Panc1 (cell line): ENCODE data around the gene CPS1. TPM values are rescaled to one million over a fixed set of nuclear protein-coding genes. Genes with fewer than 3 reads are reported as not detected.

Source experiments
- ATAC-seq: fragments of 200-7000 bp; cut with Tn5 transposase; 2 replicates; pipeline ENCODE4 v1.9.1; 2020; ENCODE audit warnings: mild to moderate bottlenecking, moderate library complexity
- BruUV-seq: library from RNA; stranded (reverse); fragments of 400-500 nt; replicated peaks from 2 replicates; lab custom pipeline; 2021; lab: Mats Ljungman, UMichigan
- CTCF ChIA-PET: fragments of 300-600 bp; sonication (Branson Sonifier 250); formaldehyde crosslinking; loops from one replicate; lab custom pipeline; 2022; ENCODE audit warnings: antibody characterized with exemption; lab: Charles Lee
- POLR2A ChIA-PET: fragments of 300-600 bp; sonication (Branson Sonifier 250); formaldehyde crosslinking; loops from one replicate; lab custom pipeline; 2022; ENCODE audit warnings: antibody characterized with exemption; lab: Charles Lee
- DNase-seq: peaks from one replicate; pipeline ENCODE4 v3.0.0-alpha.2; 2010; ENCODE audit warnings: low read depth, low spot score
- H3K27ac ChIP-seq: 2 replicates; pipeline ENCODE4 v1.5.1; 2011; ENCODE audit warnings: mild to moderate bottlenecking, low read length, inconsistent platforms
- H3K27me3 ChIP-seq: fragments of 200-500 bp; sonication (Bioruptor generic); 2 replicates; pipeline ENCODE4 v1.6.0; 2014; ENCODE audit warnings: low read length, inconsistent platforms; ENCODE audit not compliant: control insufficient read depth, insufficient read depth
- H3K36me3 ChIP-seq: fragments of 200-500 bp; sonication (Bioruptor generic); 2 replicates; pipeline ENCODE4 v1.5.1; 2014; ENCODE audit warnings: inconsistent platforms, mild to moderate bottlenecking, low read length, moderate library complexity; ENCODE audit not compliant: control insufficient read depth, insufficient read depth
- H3K4me1 ChIP-seq: 2 replicates; pipeline ENCODE4 v1.5.1; 2011; ENCODE audit warnings: inconsistent platforms, mild to moderate bottlenecking, low read length, moderate library complexity; ENCODE audit not compliant: control insufficient read depth, insufficient read depth
- H3K4me3 ChIP-seq, 2 experiments: 2 replicates each; pipeline ENCODE4 v1.5.1; 2011 to 2012; ENCODE audit warnings: low read depth in 2 of 2, low read length in 2 of 2, mild to moderate bottlenecking in 2 of 2, inconsistent platforms in 1 of 2, moderate library complexity in 1 of 2
- H3K9me3 ChIP-seq: fragments of 200-500 bp; sonication (Bioruptor generic); 2 replicates; pipeline ENCODE4 v1.5.1; 2014; ENCODE audit warnings: low read depth, mild to moderate bottlenecking, inconsistent platforms, low read length, moderate library complexity; ENCODE audit not compliant: control insufficient read depth, insufficient read depth
- CTCF ChIP-seq: fragments of 450-650 bp; IDR thresholded peaks from 2 replicates; pipeline ENCODE4 v1.5.1; 2017; ENCODE audit warnings: mild to moderate bottlenecking
- POLR2AphosphoS5 ChIP-seq: IDR thresholded peaks from 2 replicates; pipeline ENCODE4 v1.6.1; 2012; ENCODE audit warnings: mild to moderate bottlenecking, low read depth, low read length, moderate library complexity
- REST ChIP-seq, 2 experiments: IDR thresholded peaks; 2 replicates each; pipeline ENCODE4 v1.6.1; 2011 to 2012; ENCODE audit warnings: low read depth in 2 of 2, control low read depth in 1 of 2, low read length in 1 of 2, mild to moderate bottlenecking in 1 of 2, moderate library complexity in 1 of 2; ENCODE audit not compliant: insufficient read depth in 1 of 2
- SIN3A ChIP-seq: IDR thresholded peaks from 2 replicates; pipeline ENCODE4 v1.6.1; 2012; ENCODE audit warnings: low read depth, mild to moderate bottlenecking, low read length, moderate library complexity, borderline replicate concordance; ENCODE audit not compliant: insufficient read depth
- TCF7L2 ChIP-seq: IDR thresholded peaks from 2 replicates; pipeline ENCODE4 v1.6.1; 2011; ENCODE audit warnings: mild to moderate bottlenecking, low read depth, low read length, inconsistent platforms
- in situ Hi-C: cut with HindIII; loops from 2 replicates; pipeline ENCODE4 v1.10.0; 2016; ENCODE audit warnings: low sequenced_read_pairs, low pct_unique_long_range_greater_than_20kb
- intact Hi-C: fragments of 100-400 bp; cut with micrococcal nuclease; formaldehyde crosslinking; loops from one replicate; pipeline ENCODE4 v1.10.0; 2022; ENCODE audit not compliant: unreplicated experiment
- total RNA-seq: library from RNA; stranded (reverse); gene quantifications from one replicate; pipeline ENCODE4 v1.2.1, GENCODE V29; 2021; ENCODE audit not compliant: unreplicated experiment

Gene CPS1
- total RNA-seq, 1 experiment from 2014 or later, result 5.1 TPM

DNA sequence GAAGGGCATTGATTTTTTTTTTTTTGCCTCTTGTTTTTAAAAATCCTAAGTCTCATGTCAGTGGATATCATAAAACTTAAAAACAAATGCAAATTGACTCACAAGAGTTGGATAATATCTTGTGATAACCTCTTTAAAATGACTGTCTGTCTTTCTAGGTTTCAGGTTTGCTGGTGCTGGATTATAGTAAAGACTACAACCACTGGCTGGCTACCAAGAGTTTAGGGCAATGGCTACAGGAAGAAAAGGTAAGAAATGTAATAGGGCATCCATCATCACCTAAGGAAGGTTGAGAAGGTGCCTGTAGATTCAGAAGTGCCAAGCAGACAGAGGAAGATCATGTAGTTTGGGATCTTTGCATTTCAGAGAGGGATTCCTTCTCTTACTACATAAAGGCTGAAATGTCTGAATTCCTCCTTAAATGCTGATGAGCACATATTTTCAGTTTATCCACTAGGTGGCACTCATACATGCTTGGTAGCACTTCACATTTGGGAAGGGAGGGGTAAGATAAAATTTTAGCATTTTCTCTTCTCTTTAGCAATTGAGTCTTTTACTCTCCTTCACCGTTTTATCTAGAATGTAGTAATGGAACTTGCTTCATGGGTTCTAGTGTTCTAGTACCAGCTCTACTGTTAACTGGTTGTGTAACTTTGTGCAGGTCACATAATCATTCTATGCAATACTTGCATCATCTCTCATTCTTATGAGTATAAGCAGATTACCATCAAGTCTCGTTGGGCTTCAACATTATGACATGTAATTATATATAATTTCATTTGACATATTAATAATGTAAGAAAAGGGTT is 21.1 kb downstream of the CPS1 start:
- H3K4me1 ChIP-seq, result no peaks in the 10 kb centered on the region
- ChIA-PET POLR2A (no interaction called here), CTCF (interaction anchor here (0.7 kb wide), 1 partner anchor 602 kb away, joined by 3 read pairs; no protein-coding TSS in a partner anchor)
- peak; percentile 66; the same call in 1 of the 2 replicates for ATAC-seq
- no TSS peak for BruUV-seq
- intact Hi-C loops (no loop called here), in situ Hi-C loops (no loop called here)
- no peak for TF ChIP-seq REST (IDR thresholded peaks at IDR 0.05; ENCODE audit: insufficient read depth in 1 of 2, low read depth in 2 of 2, low read length in 1 of 2)
- TF ChIP-seq CTCF, result peak; percentile 76
- no peak for TF ChIP-seq TCF7L2
- H3K9me3 ChIP-seq, result no peaks in the 10 kb centered on the region
- no peak overlapping the region for H3K4me3 ChIP-seq
- H3K36me3 ChIP-seq, result no peaks in the 10 kb centered on the region
- H3K27ac ChIP-seq, result no peak overlapping the region
- no peaks in the 10 kb centered on the region for H3K27me3 ChIP-seq
- DNase-seq, result peak; percentile 24

- no peaks in the 10 kb centered on the region for H3K27me3 ChIP-seq
- DNase-seq (no peak), ATAC-seq (no peak)
- BruUV-seq, result no TSS peak
- ChIA-PET POLR2A (no interaction called here), CTCF (no interaction called here)
- no peak for TF ChIP-seq SIN3A
- TF ChIP-seq CTCF, result no peak
- no peak for TF ChIP-seq POLR2AphosphoS5
- TF ChIP-seq TCF7L2, result no peak
- TF ChIP-seq REST (IDR thresholded peaks at IDR 0.05; ENCODE audit: insufficient read depth in 1 of 2, low read depth in 2 of 2, low read length in 1 of 2), result no peak
- H3K36me3 ChIP-seq, result no peaks in the 10 kb centered on the region
- no peaks in the 10 kb centered on the region for H3K9me3 ChIP-seq
- H3K4me3 ChIP-seq, result no peak overlapping the region
- intact Hi-C loops, result no loop called here
- in situ Hi-C loops, result no loop called here
- no peak overlapping the region for H3K27ac ChIP-seq
- H3K4me1 ChIP-seq, result no peaks in the 10 kb centered on the region
Observed at GRCh38 chr2:210584834-210585233, 28.4 kb downstream of the CPS1 start.
